IMR-90 (cell line): ENCODE data around the gene UST. TPM values are rescaled to one million over a fixed set of nuclear protein-coding genes. Genes with fewer than 3 reads are reported as not detected.

ENCODE experiments used
- ATAC-seq: fragments of 200-7000 bp; cut with Tn5 transposase; 2 replicates; pipeline ENCODE4 v1.9.1; 2020; ENCODE audit warnings: low read depth, mild to moderate bottlenecking, moderate library complexity
- BruUV-seq: library from RNA; stranded (reverse); fragments of 400-500 nt; replicated peaks from 2 replicates; lab custom pipeline; 2021; lab: Mats Ljungman, UMichigan
- CTCF ChIA-PET: fragments of 300-600 bp; formaldehyde crosslinking; extraction: SDS; loops from one replicate; lab custom pipeline; 2021; ENCODE audit warnings: antibody characterized with exemption; lab: Yijun Ruan, JAX
- POLR2A ChIA-PET: fragments of 300-600 bp; sonication (Branson Sonifier 250); formaldehyde crosslinking; loops from one replicate; lab custom pipeline; 2022; ENCODE audit warnings: antibody characterized with exemption; ENCODE audit not compliant: unreplicated experiment; lab: Charles Lee
- DNase-seq: peaks from one replicate; pipeline ENCODE4 v3.0.0; 2013
- H2AFZ ChIP-seq: replicated peaks from 2 replicates; pipeline ENCODE3; 2013; ENCODE audit warnings: low read length, mild to moderate bottlenecking; ENCODE audit not compliant: poor library complexity
- H2AK5ac ChIP-seq: 2 replicates; pipeline ENCODE4 v1.6.1; 2013; ENCODE audit warnings: low read depth, low read length, inconsistent platforms
- H2AK9ac ChIP-seq: replicated peaks from 2 replicates; pipeline ENCODE3; 2013; ENCODE audit warnings: mild to moderate bottlenecking, low read depth, low read length, moderate library complexity; ENCODE audit not compliant: poor library complexity
- H2BK120ac ChIP-seq: 2 replicates; pipeline ENCODE4 v1.6.1; 2013; ENCODE audit warnings: low read depth, low read length, inconsistent platforms
- H2BK15ac ChIP-seq: 3 replicates; pipeline ENCODE4 v1.6.1; 2013; ENCODE audit warnings: low read depth, low read length, inconsistent platforms
- H2BK20ac ChIP-seq: 2 replicates; pipeline ENCODE4 v1.6.1; 2013; ENCODE audit warnings: low read depth, mild to moderate bottlenecking, inconsistent platforms, low read length, moderate library complexity
- H2BK5ac ChIP-seq: 2 replicates; pipeline ENCODE4 v1.6.1; 2013; ENCODE audit warnings: mild to moderate bottlenecking, low read depth, low read length, inconsistent platforms; ENCODE audit not compliant: poor library complexity, severe bottlenecking
- H3K14ac ChIP-seq: replicated peaks from 2 replicates; pipeline ENCODE4 v1.6.1; 2013; ENCODE audit warnings: low read depth, low read length, inconsistent platforms
- H3K18ac ChIP-seq: 2 replicates; pipeline ENCODE4 v1.6.1; 2013; ENCODE audit warnings: low read depth, low read length, control low read depth
- H3K23ac ChIP-seq: 2 replicates; pipeline ENCODE4 v1.6.1; 2013; ENCODE audit warnings: low read depth, low read length, inconsistent platforms
- H3K27ac ChIP-seq: 2 replicates; pipeline ENCODE4 v1.5.1; 2013; ENCODE audit warnings: mild to moderate bottlenecking, control low read depth, low read length; ENCODE audit not compliant: insufficient read depth
- H3K27me3 ChIP-seq: 2 replicates; pipeline ENCODE4 v1.6.1; 2013; ENCODE audit warnings: low read length; ENCODE audit not compliant: control insufficient read depth, insufficient read depth
- H3K36me3 ChIP-seq: 2 replicates; pipeline ENCODE4 v1.6.1; 2013; ENCODE audit warnings: low read length, mixed read lengths; ENCODE audit not compliant: control insufficient read depth, insufficient read depth
- H3K4ac ChIP-seq: 2 replicates; pipeline ENCODE4 v1.6.1; 2013; ENCODE audit warnings: low read depth, low read length, inconsistent platforms
- H3K4me1 ChIP-seq: 2 replicates; pipeline ENCODE4 v1.6.1; 2013; ENCODE audit warnings: low read length, mixed read lengths; ENCODE audit not compliant: control insufficient read depth, insufficient read depth
- H3K4me2 ChIP-seq: 2 replicates; pipeline ENCODE4 v1.6.1; 2013; ENCODE audit warnings: low read depth, mild to moderate bottlenecking, control low read depth, low read length, moderate library complexity
- H3K4me3 ChIP-seq: 2 replicates; pipeline ENCODE4 v1.5.1; 2013; ENCODE audit warnings: low read depth, mild to moderate bottlenecking, control low read depth, low read length, moderate library complexity; ENCODE audit not compliant: insufficient read depth
- H3K56ac ChIP-seq: 2 replicates; pipeline ENCODE4 v1.6.1; 2013; ENCODE audit warnings: low read length, inconsistent platforms; ENCODE audit not compliant: insufficient read depth; ENCODE audit errors: extremely low read depth
- H3K79me1 ChIP-seq, 2 experiments: 2 replicates each; pipeline ENCODE4 v1.6.1; 2013; ENCODE audit warnings: low read length in 2 of 2, inconsistent platforms in 1 of 2, low read depth in 1 of 2
- H3K9ac ChIP-seq: 2 replicates; pipeline ENCODE4 v1.6.1; 2013; ENCODE audit warnings: low read depth, low read length, control low read depth
- H3K9me1 ChIP-seq: 2 replicates; pipeline ENCODE4 v1.6.1; 2013; ENCODE audit warnings: low read length, inconsistent platforms; ENCODE audit not compliant: insufficient read depth
- H3K9me3 ChIP-seq: 2 replicates; pipeline ENCODE4 v1.6.1; 2013; ENCODE audit warnings: low read length; ENCODE audit not compliant: control insufficient read depth, insufficient read depth
- H4K20me1 ChIP-seq: 2 replicates; pipeline ENCODE4 v1.6.1; 2013; ENCODE audit warnings: low read length, inconsistent platforms; ENCODE audit not compliant: insufficient read depth
- H4K5ac ChIP-seq: 2 replicates; pipeline ENCODE4 v1.6.1; 2013; ENCODE audit warnings: mild to moderate bottlenecking, low read depth, low read length, control low read depth
- H4K8ac ChIP-seq, 2 experiments: 2 replicates each; pipeline ENCODE4 v1.6.1; 2013; ENCODE audit warnings: low read depth in 2 of 2, low read length in 2 of 2, control low read depth in 1 of 2, inconsistent platforms in 1 of 2
- H4K91ac ChIP-seq: 2 replicates; pipeline ENCODE4 v1.6.1; 2013; ENCODE audit warnings: low read depth, low read length, inconsistent platforms; ENCODE audit not compliant: insufficient read depth
- BHLHE40 ChIP-seq: fragments of 150-350 bp; IDR thresholded peaks from 2 replicates; pipeline ENCODE4 v1.6.1; 2016; ENCODE audit warnings: mild to moderate bottlenecking, low read depth, low read length
- CEBPB ChIP-seq: IDR thresholded peaks from 2 replicates; pipeline ENCODE4 v1.6.1; 2012; ENCODE audit warnings: low read depth, low read length, improper control_type of control experiment
- CHD1 ChIP-seq: IDR thresholded peaks from 2 replicates; pipeline ENCODE4 v1.6.1; 2012; ENCODE audit warnings: low read depth, low read length, improper control_type of control experiment
- CTCF ChIP-seq: conservative IDR thresholded peaks from 2 replicates; pipeline ENCODE4 v1.5.1; 2012; ENCODE audit warnings: mild to moderate bottlenecking, low read depth, low read length, improper control_type of control experiment
- ELK1 ChIP-seq: fragments of 150-350 bp; IDR thresholded peaks from 2 replicates; pipeline ENCODE4 v1.6.1; 2016; ENCODE audit warnings: low read depth, mild to moderate bottlenecking, low read length, moderate library complexity, borderline replicate concordance
- FOS ChIP-seq: fragments of 150-350 bp; IDR thresholded peaks from 2 replicates; pipeline ENCODE4 v1.6.1; 2016; ENCODE audit warnings: low read depth, low read length
- MAFK ChIP-seq: IDR thresholded peaks from 2 replicates; pipeline ENCODE4 v1.6.1; 2012; ENCODE audit warnings: low read depth, low read length, improper control_type of control experiment
- MAZ ChIP-seq: IDR thresholded peaks from 2 replicates; pipeline ENCODE4 v1.6.1; 2012; ENCODE audit warnings: low read depth, mild to moderate bottlenecking, low read length, improper control_type of control experiment, moderate library complexity, borderline replicate concordance
- MXI1 ChIP-seq: IDR thresholded peaks from 2 replicates; pipeline ENCODE4 v1.6.1; 2012; ENCODE audit warnings: low read depth, mild to moderate bottlenecking, low read length, moderate library complexity, borderline replicate concordance
- POLR2A ChIP-seq: IDR thresholded peaks from 2 replicates; pipeline ENCODE4 v1.6.1; 2012; ENCODE audit warnings: mild to moderate bottlenecking, low read depth, low read length
- SMC3 ChIP-seq: fragments of 150-350 bp; IDR thresholded peaks from 2 replicates; pipeline ENCODE4 v1.6.1; 2016; ENCODE audit warnings: low read depth, mild to moderate bottlenecking, antibody characterized with exemption, low read length, moderate library complexity
- WGBS, 2 experiments: methylation state at CpG; one replicate each; pipeline versions ENCODE4 v1.1.5 to v1.1.7; 2013; ENCODE audit warnings: missing lambda C conversion rate in 2 of 2; ENCODE audit not compliant: insufficient read length in 1 of 2; ENCODE audit errors: extremely low coverage in 2 of 2; 5-methylcytosine and 5-hydroxymethylcytosine counted together
- dilution Hi-C: fragments of 300-500 bp; cut with HindIII; formaldehyde crosslinking; loops from one replicate; pipeline ENCODE4 v1.14.3; 2018; ENCODE audit warnings: low sequenced_read_pairs; ENCODE audit not compliant: unreplicated experiment
- in situ Hi-C: fragments of 300-500 bp; cut with MboI; formaldehyde crosslinking; loops from 3 replicates; pipeline ENCODE4 v1.14.3; 2019; ENCODE audit warnings: low sequenced_read_pairs, inconsistent platforms, mixed read lengths
- intact Hi-C: fragments of 100-400 bp; cut with micrococcal nuclease; formaldehyde crosslinking; loops from 2 replicates; pipeline ENCODE4 v1.10.0; 2022
- polyA plus RNA-seq, 3 experiments: library from polyadenylated mRNA; depleted of rRNA; stranded (reverse); fragments of >200 nt; gene quantifications; 2 replicates each; pipeline ENCODE4 v1.2.3, GENCODE V29; 2012; ENCODE audit warnings: low replicate concordance in 1 of 3
- total RNA-seq: library from RNA; depleted of rRNA; stranded (reverse); fragments of >200 nt; gene quantifications from 2 replicates; pipeline ENCODE4 v1.2.3, GENCODE V29; 2012

The UST gene
- total and polyA plus RNA-seq, 2 of the 4 experiments (the other 2 are of a cell fraction) = 7.7 to 13.8 TPM

GRCh38 chr6:149014631-149015534 lies 268.1 kb downstream of the UST start:
- peaks cover 3% of the 10 kb centered on the region; the same call in 1 of the 2 replicates for H4K20me1 ChIP-seq
- POLR2A ChIA-PET = no interaction called here
- H3K36me3 ChIP-seq = peaks cover 4% of the 10 kb centered on the region; the same call in 1 of the 2 replicates
- peak overlapping the region; percentile 19; the same call in 1 of the 2 replicates for H3K56ac ChIP-seq
- BruUV-seq = no TSS peak
- H3K9ac ChIP-seq = peak overlapping the region; percentile 26; the same call in 1 of the 2 replicates
- peak overlapping the region; percentile 66 for H3K4me2 ChIP-seq
- H2BK15ac ChIP-seq = peak overlapping the region; percentile 85
- H3K27ac ChIP-seq = peak overlapping the region; percentile 95
- peak overlapping the region; percentile 79 for H2AFZ ChIP-seq
- H3K4ac ChIP-seq = peak overlapping the region; percentile 83
- peak overlapping the region; percentile 76 for H2BK120ac ChIP-seq
- WGBS, 2 experiments = no CpG with 5 or more reads among the region's 7 CpGs
- H4K5ac ChIP-seq = peak overlapping the region; percentile 46
- peak overlapping the region; percentile 66 for H4K91ac ChIP-seq
- CTCF ChIA-PET = interaction anchor here (0.5 kb wide), 1 partner anchor 10 kb away, joined by 3 read pairs; no protein-coding TSS in a partner anchor
- no peak overlapping the region for H3K4me3 ChIP-seq
- intact Hi-C loops = loop anchor here (5.0 kb wide), 2 partner anchors 43 to 438 kb away; no protein-coding TSS in a partner anchor
- peaks cover 20% of the 10 kb centered on the region for H3K4me1 ChIP-seq
- H3K18ac ChIP-seq = peak overlapping the region; percentile 67
- H3K14ac ChIP-seq = peak overlapping the region; percentile 64
- H4K8ac ChIP-seq = peak overlapping the region; percentile 6 to 89; a peak in 3 of 4 replicates
- H3K23ac ChIP-seq = peak overlapping the region; percentile 50; the same call in 1 of the 2 replicates
- H3K9me3 ChIP-seq = no peaks in the 10 kb centered on the region
- no peaks in the 10 kb centered on the region for H3K27me3 ChIP-seq
- peak overlapping the region; percentile 85 for H2BK20ac ChIP-seq
- H3K79me1 ChIP-seq = peaks cover 0 to 14% of the 10 kb centered on the region in 2 experiments; a peak in 1 of 4 replicates
- ATAC-seq = peak; percentile 67
- peak overlapping the region; percentile 75 for H2BK5ac ChIP-seq
- dilution Hi-C loops = no loop called here
- peak; percentile 80 for DNase-seq
- in situ Hi-C loops = no loop called here
- peak overlapping the region; percentile 94 for H2AK5ac ChIP-seq
- H3K9me1 ChIP-seq = peaks cover 17% of the 10 kb centered on the region
- peak overlapping the region; percentile 86 for H2AK9ac ChIP-seq
- no peak for TF ChIP-seq MAZ
- TF ChIP-seq CHD1 = no peak
- TF ChIP-seq POLR2A = no peak
- TF ChIP-seq BHLHE40 = no peak
- TF ChIP-seq CTCF = no peak
- TF ChIP-seq FOS = no peak
- peak; percentile 49; the same call in 1 of the 2 replicates for TF ChIP-seq MAFK
- TF ChIP-seq SMC3 = no peak
- no peak for TF ChIP-seq ELK1
- no peak for TF ChIP-seq MXI1
- peak; percentile 83 for TF ChIP-seq CEBPB
